SK-N-SH (cell line): ENCODE measurements around the gene ST6GALNAC3. TPM values are rescaled to one million over a fixed set of nuclear protein-coding genes. Genes with fewer than 3 reads are reported as not detected.

Experiments used
- CHD2 ChIP-seq: fragments of 150-350 bp; IDR thresholded peaks from 2 replicates; pipeline ENCODE4 v1.6.1; 2018; ENCODE audit warnings: low read length; ENCODE audit not compliant: partially characterized antibody
- EP300 ChIP-seq, 2 experiments: IDR thresholded peaks; 2 replicates each; pipeline versions ENCODE4 v1.4.0 to v1.6.1; 2012; ENCODE audit warnings: borderline replicate concordance in 1 of 2, low read depth in 1 of 2, low read length in 1 of 2
- EZH2phosphoT487 ChIP-seq: fragments of 200-600 bp; sonication (generic); IDR thresholded peaks from 2 replicates; pipeline ENCODE4 v1.6.1; 2017; ENCODE audit warnings: low read depth, mixed run types, mild to moderate bottlenecking, antibody characterized with exemption, moderate library complexity, borderline replicate concordance
- FOSL2 ChIP-seq: IDR thresholded peaks from 2 replicates; pipeline ENCODE4 v1.4.0; 2012; ENCODE audit warnings: low read depth, mild to moderate bottlenecking, moderate library complexity, borderline replicate concordance
- FOXJ3 ChIP-seq: sonication (generic); formaldehyde crosslinking; IDR thresholded peaks from 2 replicates; pipeline ENCODE4 v1.5.1; 2020; ENCODE audit warnings: mild to moderate bottlenecking, missing genetic modification reagents
- FOXM1 ChIP-seq: IDR thresholded peaks from 2 replicates; pipeline ENCODE4 v1.4.0; 2012; ENCODE audit warnings: low read depth, mild to moderate bottlenecking
- GABPA ChIP-seq: IDR thresholded peaks from 2 replicates; pipeline ENCODE4 v1.4.0; 2012; ENCODE audit warnings: low read depth, mild to moderate bottlenecking
- GATA2 ChIP-seq: sonication (generic); formaldehyde crosslinking; IDR thresholded peaks from 2 replicates; pipeline ENCODE4 v1.5.0; 2020; ENCODE audit warnings: mild to moderate bottlenecking, missing genetic modification reagents
- IRF3 ChIP-seq: fragments of 150-350 bp; IDR thresholded peaks from 2 replicates; pipeline ENCODE4 v1.6.1; 2016; ENCODE audit warnings: mild to moderate bottlenecking, low read depth, low read length
- JUND ChIP-seq: IDR thresholded peaks from 2 replicates; pipeline ENCODE4 v1.4.0; 2012
- MEF2A ChIP-seq: IDR thresholded peaks from 2 replicates; pipeline ENCODE4 v1.4.0; 2012; ENCODE audit warnings: low read depth, borderline replicate concordance
- NFIC ChIP-seq: IDR thresholded peaks from 2 replicates; pipeline ENCODE4 v1.4.0; 2012; ENCODE audit warnings: borderline replicate concordance
- NRF1 ChIP-seq: IDR thresholded peaks from 2 replicates; pipeline ENCODE4 v1.6.1; 2012; ENCODE audit warnings: low read depth, mild to moderate bottlenecking, low read length
- PBX3 ChIP-seq: IDR thresholded peaks from 2 replicates; pipeline ENCODE4; 2012
- POLR2AphosphoS5 ChIP-seq: IDR thresholded peaks from 2 replicates; pipeline ENCODE4 v1.6.1; 2012; ENCODE audit warnings: low read depth, low read length
- RAD21 ChIP-seq: IDR thresholded peaks from 2 replicates; pipeline ENCODE4 v1.6.1; 2012; ENCODE audit warnings: mild to moderate bottlenecking, low read length
- RCOR1 ChIP-seq: fragments of 150-350 bp; IDR thresholded peaks from 2 replicates; pipeline ENCODE4 v1.6.1; 2017; ENCODE audit warnings: antibody characterized with exemption, low read length
- SIN3A ChIP-seq: IDR thresholded peaks from 2 replicates; pipeline ENCODE4 v1.6.1; 2012; ENCODE audit warnings: low read depth, mild to moderate bottlenecking, low read length, moderate library complexity, borderline replicate concordance
- SMC3 ChIP-seq: IDR thresholded peaks from 2 replicates; pipeline ENCODE4 v1.6.1; 2012; ENCODE audit warnings: low read depth, low read length, improper control_type of control experiment
- USF1 ChIP-seq: IDR thresholded peaks from 2 replicates; pipeline ENCODE4 v1.4.0; 2012; ENCODE audit warnings: low read depth, borderline replicate concordance
- YY1 ChIP-seq: IDR thresholded peaks from 2 replicates; pipeline ENCODE4 v1.4.0; 2012; ENCODE audit warnings: low read depth, mild to moderate bottlenecking
- polyA plus RNA-seq, 3 experiments: library from polyadenylated mRNA; depleted of rRNA; stranded (reverse); fragments of >200 nt; gene quantifications; 2 replicates each; pipeline ENCODE4 v1.2.3, GENCODE V29; 2012
- TF ChIP-seq, protein P1 (sequence below): fragments of 150-350 bp; IDR thresholded peaks from 2 replicates; pipeline ENCODE4 v1.6.1; 2017; ENCODE audit warnings: antibody characterized with exemption, low read length, low read depth, borderline replicate concordance
- TF ChIP-seq, protein P2 (sequence below): IDR thresholded peaks from 2 replicates; pipeline ENCODE4 v1.4.0; 2012; ENCODE audit warnings: low read depth, borderline replicate concordance
- TF ChIP-seq, protein P3 (sequence below): fragments of 200-600 bp; sonication (generic); IDR thresholded peaks from 2 replicates; pipeline ENCODE4 v1.6.1; 2017; ENCODE audit warnings: antibody characterized with exemption, mild to moderate bottlenecking, moderate library complexity

ST6GALNAC3 gene
- polyA plus RNA-seq, 1 of the 3 experiments (the other 2 are of a cell fraction): 8.1 TPM

DNA sequence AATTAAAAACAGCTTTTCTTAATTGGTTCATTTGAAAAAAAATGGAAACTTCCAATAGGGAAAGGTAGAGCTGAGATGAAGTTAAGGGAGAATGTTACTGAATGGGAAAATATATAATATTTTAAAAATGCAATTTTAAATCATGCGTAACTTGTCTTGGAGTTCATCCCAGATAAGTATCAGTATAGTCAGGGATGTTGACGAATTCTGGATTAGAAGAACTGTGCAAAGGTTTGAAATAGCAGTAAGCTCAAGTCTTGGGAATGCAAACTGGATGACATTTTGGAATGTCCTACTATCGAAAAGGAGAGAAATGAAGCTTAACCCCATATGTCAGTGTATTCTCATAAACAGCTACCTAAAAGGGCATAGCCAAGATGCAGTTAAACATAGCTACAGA, 4.0 kb upstream of the ST6GALNAC3 start (continued):
- no peak for TF ChIP-seq IRF3
- TF ChIP-seq POLR2AphosphoS5: peak; percentile 19; the same call in 1 of the 2 replicates
- TF ChIP-seq, protein P1, sequence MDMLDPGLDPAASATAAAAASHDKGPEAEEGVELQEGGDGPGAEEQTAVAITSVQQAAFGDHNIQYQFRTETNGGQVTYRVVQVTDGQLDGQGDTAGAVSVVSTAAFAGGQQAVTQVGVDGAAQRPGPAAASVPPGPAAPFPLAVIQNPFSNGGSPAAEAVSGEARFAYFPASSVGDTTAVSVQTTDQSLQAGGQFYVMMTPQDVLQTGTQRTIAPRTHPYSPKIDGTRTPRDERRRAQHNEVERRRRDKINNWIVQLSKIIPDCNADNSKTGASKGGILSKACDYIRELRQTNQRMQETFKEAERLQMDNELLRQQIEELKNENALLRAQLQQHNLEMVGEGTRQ: no peak
- no peak for TF ChIP-seq RCOR1
- TF ChIP-seq JUND: peak; percentile 67
- peak; percentile 69; the same call in 1 of the 2 replicates for TF ChIP-seq NFIC
- TF ChIP-seq MEF2A: peak; percentile 86
- TF ChIP-seq EZH2phosphoT487: no peak
- peak; percentile 59; the same call in 1 of the 2 replicates for TF ChIP-seq FOSL2
- TF ChIP-seq SMC3: no peak
- TF ChIP-seq FOXJ3 (CRISPR knock-in tag): no peak
- TF ChIP-seq, protein P2, sequence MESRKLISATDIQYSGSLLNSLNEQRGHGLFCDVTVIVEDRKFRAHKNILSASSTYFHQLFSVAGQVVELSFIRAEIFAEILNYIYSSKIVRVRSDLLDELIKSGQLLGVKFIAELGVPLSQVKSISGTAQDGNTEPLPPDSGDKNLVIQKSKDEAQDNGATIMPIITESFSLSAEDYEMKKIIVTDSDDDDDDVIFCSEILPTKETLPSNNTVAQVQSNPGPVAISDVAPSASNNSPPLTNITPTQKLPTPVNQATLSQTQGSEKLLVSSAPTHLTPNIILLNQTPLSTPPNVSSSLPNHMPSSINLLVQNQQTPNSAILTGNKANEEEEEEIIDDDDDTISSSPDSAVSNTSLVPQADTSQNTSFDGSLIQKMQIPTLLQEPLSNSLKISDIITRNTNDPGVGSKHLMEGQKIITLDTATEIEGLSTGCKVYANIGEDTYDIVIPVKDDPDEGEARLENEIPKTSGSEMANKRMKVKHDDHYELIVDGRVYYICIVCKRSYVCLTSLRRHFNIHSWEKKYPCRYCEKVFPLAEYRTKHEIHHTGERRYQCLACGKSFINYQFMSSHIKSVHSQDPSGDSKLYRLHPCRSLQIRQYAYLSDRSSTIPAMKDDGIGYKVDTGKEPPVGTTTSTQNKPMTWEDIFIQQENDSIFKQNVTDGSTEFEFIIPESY: no peak
- TF ChIP-seq USF1: no peak
- peak in 1 of 2 experiments; percentile 69; a peak in 1 of 4 replicates for TF ChIP-seq EP300 (IDR thresholded peaks at IDR 0.05; ENCODE audit: borderline replicate concordance in 1 of 2, low read depth in 1 of 2, low read length in 1 of 2)
- no peak for TF ChIP-seq NRF1
- TF ChIP-seq CHD2: no peak
- TF ChIP-seq, protein P3, sequence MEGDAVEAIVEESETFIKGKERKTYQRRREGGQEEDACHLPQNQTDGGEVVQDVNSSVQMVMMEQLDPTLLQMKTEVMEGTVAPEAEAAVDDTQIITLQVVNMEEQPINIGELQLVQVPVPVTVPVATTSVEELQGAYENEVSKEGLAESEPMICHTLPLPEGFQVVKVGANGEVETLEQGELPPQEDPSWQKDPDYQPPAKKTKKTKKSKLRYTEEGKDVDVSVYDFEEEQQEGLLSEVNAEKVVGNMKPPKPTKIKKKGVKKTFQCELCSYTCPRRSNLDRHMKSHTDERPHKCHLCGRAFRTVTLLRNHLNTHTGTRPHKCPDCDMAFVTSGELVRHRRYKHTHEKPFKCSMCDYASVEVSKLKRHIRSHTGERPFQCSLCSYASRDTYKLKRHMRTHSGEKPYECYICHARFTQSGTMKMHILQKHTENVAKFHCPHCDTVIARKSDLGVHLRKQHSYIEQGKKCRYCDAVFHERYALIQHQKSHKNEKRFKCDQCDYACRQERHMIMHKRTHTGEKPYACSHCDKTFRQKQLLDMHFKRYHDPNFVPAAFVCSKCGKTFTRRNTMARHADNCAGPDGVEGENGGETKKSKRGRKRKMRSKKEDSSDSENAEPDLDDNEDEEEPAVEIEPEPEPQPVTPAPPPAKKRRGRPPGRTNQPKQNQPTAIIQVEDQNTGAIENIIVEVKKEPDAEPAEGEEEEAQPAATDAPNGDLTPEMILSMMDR: no peak
- no peak for TF ChIP-seq RAD21
- no peak for TF ChIP-seq GATA2 (CRISPR knock-in tag)
- peak; percentile 55 for TF ChIP-seq FOXM1
- peak; percentile 70 for TF ChIP-seq PBX3
- no peak for TF ChIP-seq SIN3A
- TF ChIP-seq YY1: no peak
- no peak for TF ChIP-seq GABPA
